NCI-H446 treated with DMSO at 0.1 percent for 48 hours (cell line): ENCODE results near the gene SEC23B.
"Not testable (repeated sequence)": the region's sequence is repeated elsewhere in the genome, so short reads cannot be mapped to it uniquely, and the experiment has no call there.

Experiments used
- DNase-seq: peaks from one replicate; lab custom pipeline; 2025; lab: John Stamatoyannopoulos, UW

SEC23B gene

GRCh38 chr20:18526761-18527160 is 19.0 kb downstream of the SEC23B start:
- not testable (repeated sequence) for DNase-seq

DNA sequence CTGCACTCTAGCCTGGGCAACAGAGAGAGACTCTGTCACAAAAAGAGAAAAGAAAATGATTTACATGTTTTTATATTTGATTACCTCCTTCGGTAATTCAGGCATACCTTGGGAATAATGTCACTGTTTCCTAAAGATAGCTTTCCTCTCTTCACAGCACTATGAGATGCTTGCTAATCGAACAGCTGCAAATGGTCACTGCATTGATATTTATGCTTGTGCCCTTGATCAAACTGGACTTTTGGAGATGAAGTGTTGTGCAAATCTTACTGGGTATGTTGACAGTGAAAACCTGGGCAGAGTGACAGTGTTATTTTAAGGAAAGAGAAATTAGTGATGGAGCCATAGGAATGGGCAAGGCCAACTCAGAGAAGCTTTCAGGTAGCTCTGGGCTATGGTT is 19.6 kb downstream of the SEC23B start:
- DNase-seq: no peak

GRCh38 chr20:18527836-18528235 is 20.1 kb downstream of the SEC23B start:
- DNase-seq: no peak

- no peak for DNase-seq
Measured at GRCh38 chr20:18529041-18529440, 21.3 kb downstream of the SEC23B start.

- no peak for DNase-seq
Measured at GRCh38 chr20:18532626-18533025, 24.9 kb downstream of the SEC23B start.

DNA sequence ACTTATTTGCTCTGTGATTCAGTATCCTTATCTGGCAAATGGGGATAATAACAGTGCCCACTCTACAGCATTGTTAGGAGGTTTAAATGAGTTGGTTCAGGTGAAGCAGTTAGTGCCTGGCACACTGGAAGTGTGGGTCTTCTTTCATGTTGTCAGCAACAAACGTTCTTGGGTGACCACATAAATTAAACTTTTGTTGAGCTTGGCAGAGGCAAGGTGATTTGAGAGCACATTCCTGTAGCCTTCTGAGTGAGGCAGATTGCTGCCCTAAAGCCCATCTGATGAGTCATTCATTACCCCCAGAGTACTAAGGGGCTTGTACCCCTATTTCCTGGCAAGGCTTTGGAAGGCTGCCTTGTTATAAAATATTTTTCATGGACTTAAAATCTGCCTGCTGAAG is 25.8 kb downstream of the SEC23B start:
- no peak for DNase-seq

DNA sequence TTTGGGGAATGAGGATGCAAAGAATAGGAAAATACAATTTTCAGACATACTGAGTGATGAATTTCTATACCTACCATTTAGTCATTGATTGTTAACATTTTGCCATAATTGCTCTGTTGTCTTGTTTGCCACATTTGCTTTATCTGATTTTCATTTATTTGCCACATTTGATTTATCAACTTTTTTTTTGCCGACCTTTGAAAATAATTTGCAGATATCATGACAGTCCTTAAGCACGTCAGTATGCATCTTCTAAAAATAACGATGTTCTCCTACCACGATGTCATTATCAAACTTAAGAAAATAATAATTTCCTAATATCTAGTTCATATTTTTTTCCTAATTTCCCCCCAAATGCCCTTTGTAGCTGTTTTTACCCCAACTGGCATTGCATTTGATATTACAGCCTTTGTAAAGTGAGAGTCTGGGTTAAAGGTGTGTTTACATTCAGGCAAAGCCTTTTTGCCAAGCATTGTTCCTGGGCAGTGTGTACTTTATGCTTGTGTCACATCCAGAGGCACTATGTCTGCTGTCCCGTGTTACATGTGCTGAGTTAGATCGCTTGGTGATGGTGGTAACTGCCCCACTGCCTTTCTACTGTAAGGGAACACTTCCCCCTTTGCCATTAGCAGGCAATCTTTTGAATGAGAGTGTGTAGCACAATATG is 26.4 kb downstream of the SEC23B start:
- DNase-seq: no peak

DNA sequence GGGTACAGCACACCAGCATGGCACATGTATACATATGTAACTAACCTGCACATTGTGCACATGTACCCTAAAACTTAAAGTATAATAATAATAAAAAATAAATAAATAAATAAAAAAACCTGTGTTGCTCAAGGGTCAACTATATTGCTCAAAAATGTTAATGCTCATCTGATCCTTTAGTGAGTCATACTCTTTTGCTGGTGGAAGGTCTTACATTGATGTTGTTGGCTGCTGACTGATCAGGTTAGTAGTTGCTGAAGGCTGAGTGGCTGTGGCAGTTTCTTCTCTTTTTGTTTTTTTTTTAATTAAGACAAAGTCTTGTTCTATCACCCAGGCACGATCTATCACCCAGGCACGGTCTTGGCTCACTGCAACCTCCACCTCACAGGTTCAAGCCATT is 29.9 kb downstream of the SEC23B start:
- no peak for DNase-seq

DNA sequence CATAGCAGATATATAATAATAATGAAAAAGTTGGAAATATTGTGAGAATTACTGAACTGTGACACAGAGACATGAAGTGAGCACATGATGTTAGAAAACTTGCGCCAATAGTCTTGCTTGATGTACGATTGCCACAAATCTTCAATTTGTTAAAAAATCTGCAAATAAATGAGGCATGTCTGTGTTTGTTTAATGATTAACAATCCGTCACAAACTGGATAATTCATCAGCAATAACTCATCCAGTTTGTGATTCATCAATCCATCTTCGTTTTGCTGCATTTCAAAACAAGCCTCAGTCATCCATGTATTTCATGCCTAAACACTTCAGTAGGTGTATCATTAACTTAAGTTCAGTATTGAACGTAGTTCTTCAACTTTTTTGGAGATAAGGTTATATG is 34.0 kb downstream of the SEC23B start:
- no peak for DNase-seq

DNA sequence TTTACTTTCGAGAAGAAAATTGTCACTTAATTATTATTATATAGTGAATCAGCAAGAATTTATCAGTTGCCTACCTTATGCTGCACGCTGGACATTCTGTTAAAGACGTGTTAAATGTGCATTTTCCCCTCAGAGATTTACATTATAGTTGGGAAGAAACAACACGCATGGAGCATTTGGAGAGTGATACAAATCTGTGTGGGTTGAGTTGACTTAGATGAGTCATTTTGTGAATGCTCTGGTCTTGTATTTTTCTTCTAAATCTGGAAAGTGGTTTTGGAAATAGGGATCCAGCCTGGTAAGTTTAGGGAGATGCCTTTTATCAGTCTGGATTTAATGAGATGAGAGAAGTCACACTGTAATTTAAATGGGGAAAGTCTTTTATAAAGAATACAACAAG is 35.5 kb downstream of the SEC23B start:
- DNase-seq: no peak

DNA sequence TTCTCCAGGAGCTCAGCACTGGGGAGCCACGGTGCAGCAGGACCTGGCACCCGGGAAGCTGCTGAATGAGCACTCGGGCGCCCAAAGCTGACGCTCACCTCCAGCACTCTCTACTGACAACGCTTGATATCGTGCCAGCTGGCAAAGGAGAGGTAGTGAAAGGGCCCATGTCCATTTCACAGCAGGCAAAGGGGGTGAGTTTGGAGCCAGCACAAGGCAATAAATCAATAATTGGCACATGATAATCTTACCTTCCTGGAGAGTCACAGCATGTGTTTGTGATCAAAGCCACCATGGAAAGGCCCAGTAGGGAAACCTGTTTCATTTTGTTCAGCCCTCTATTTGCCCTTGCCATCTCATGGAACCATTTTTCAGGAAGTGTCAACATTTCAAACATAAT is 36.2 kb downstream of the SEC23B start:
- DNase-seq: peak; percentile 86

- DNase-seq: no peak
Measured at GRCh38 chr20:18545566-18545965, 37.8 kb downstream of the SEC23B start.

DNA sequence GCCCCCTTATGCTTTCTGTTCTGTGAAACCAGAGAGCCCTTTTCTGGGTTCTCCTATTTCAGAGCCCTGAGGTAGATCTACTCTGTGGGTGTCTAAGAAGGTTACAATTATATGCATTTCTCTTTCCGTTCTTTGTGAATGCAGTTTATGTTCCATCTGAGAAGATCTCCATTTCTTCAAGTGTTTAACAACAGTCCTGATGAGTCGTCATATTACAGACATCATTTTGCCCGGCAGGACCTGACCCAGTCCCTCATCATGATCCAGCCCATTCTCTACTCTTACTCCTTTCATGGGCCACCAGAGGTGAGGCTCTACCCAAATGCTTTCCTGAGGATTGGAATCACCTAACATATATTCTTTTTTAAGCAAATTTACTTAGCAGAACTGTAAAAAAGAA is 40.7 kb downstream of the SEC23B start:
- no peak for DNase-seq

- DNase-seq: no peak
Measured at GRCh38 chr20:18553746-18554145, 46.0 kb downstream of the SEC23B start.

DNA sequence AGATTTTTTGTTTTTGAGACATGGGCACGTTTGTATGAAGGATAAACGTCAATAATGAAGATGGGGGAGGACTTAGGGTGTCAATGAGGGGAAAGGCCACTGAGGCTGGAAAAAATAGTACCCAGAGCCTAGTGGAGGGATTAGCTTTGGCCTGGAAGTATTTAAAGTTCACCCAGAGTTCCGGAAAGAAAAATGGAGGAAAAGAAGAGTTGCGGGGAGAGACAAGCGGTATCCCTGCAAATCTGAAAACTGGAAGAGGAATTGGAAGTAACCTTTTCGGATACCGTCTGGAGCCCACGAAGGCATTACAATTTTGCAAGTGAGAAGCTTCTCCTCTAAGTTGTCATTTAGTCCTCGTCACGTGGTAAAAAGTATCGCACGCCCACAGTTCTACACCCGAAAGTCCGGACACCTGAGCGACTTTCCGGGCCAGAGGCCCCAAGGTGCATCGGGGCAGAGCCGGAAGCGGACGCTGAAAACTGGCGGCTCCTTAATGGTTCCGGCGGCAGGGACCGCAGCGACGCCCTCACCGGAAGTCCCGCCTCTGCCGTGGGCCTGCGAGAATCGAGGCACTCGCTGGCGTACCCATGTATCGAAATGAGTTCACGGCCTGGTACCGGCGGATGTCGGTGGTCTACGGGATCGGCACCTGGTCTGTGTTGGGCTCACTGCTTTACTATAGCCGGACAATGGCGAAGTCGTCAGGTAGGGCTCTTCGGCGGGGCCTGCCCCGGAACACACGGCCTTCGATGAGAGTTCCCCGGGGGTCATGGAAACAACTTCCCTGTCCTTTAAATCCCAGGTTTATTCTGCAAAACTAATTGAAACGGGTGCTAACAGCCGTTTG is 59.4 kb downstream of the SEC23B start, which contains the start of gene SMIM26:
TSS of gene SMIM26 (plus strand) at position 541 of the 847 bp plus-strand sequence. CDS start at position 588, 47 bp downstream.
- DNase-seq: peak; percentile 83

DNA sequence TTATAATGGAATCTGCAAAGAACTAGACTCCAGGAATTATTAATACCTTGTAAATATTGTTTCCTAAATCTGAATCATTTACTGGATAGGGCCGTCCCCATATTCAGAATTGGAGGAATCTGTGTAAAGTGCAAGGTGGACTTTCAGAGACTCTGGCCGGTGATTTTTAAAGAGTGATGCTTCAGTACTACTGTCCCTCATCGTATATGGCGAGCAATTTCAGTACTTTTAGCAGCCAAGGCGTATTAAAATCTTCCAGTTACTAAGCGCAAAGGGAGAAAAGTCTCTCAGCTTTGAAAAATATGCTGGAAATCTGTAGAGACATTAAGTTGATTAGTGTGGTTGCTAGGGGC is 60.0 kb downstream of the SEC23B start:
- no peak for DNase-seq

DNA sequence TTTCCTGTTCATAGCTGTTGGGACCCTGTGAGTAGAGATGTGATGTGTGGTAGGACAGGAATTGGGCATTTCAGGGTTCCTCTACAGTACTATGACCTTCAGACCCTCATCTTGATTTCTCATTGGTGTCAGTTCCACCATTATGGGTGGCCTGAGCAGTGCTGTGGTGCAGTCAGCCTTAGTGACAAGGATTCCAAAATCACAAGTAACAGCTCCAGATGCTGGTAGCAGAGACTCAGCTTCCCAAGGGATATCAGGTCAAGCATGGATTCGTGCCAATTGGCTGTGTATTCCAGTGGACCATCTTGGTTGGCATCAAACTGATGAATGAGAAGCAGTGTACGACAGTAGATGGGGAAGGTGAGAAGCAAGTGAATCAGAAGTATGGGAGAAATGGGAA is 63.3 kb downstream of the SEC23B start:
- DNase-seq: no peak

DNA sequence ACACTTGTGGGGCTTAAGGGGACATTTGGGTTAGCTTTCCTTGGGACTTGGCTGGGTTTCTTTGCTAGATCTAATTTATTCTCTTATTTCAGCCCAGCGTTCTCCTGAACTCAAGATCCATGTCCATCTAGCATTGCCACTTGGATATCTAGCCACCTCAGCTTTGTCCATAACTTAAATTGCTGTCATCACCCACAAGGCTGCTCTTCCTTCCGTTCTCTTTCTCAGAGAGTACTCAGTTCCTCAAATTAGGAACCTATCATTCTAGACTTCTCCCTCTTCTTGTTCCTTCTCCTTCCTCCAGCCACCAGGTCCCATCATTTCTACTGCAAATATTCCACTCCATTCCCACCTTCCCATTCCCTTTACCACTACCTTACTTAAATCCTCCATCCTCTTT is 63.8 kb downstream of the SEC23B start:
- no peak for DNase-seq

GRCh38 chr20:18577942-18578341 is 70.2 kb downstream of the SEC23B start:
- DNase-seq: no peak

GRCh38 chr20:18578581-18578980 is 70.8 kb downstream of the SEC23B start:
- no peak for DNase-seq

DNA sequence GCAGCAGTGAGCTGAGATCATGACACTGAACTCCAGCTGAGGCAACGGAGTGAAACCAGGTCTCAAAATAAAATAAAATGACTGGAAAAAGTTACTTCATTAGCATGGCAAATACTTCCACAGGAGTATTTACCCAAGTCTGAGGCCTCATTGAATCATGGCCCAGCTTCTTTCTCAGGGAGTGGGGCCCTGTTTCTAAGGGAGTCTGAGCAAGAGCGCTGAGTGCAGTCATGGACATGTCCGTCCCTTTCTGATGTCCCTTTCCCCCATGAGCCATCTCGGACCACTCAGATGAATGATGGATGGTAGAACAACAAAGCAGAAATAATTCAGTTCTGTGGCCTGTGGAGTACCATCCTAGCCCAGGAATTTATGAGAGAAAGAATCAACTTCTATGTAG is 72.3 kb downstream of the SEC23B start:
- no peak for DNase-seq

GRCh38 chr20:18585134-18585533 is 77.4 kb downstream of the SEC23B start:
- no peak for DNase-seq
